Esophagus mucosa (tissue), 1 donor: ENCODE data around the gene KCTD1. TPM values are rescaled to one million over a fixed set of nuclear protein-coding genes. Genes with fewer than 3 reads are reported as not detected.

Source experiments
- ATAC-seq: fragments of 200-7000 bp; cut with Tn5 transposase; one replicate; pipeline ENCODE4 v1.9.1; 2020
- total RNA-seq: library from RNA; stranded (reverse); gene quantifications from one replicate; pipeline ENCODE4 v1.2.4, GENCODE V29; 2023
- donor health status: DM: yes; HTN: yes; CAD: no.

Gene KCTD1
- total RNA-seq, 1 donor from 2014 or later = 70.0 TPM

GRCh38 chr18:26521617-26522016, 26.7 kb downstream of the KCTD1 start:
- no peak for ATAC-seq

- no peak for ATAC-seq
Observed at GRCh38 chr18:26520974-26521373, 27.4 kb downstream of the KCTD1 start.

DNA sequence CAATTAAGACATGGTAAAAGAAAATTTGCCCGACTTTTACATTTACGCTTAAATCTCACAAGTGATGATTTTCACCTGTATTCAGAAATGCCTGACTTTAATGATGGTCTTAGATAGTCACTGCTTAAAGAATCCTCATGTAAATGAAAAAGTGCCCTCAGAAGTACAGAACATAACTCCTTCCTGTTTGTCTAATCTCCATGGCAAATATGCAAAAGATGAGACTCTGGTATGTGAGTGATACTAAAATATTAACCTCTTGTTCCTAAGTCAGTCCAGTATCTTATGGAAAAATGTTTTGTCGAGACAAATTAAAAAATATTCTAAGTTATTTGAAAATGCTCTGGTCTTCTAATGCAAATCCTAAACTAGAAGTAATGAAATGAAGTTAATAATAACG, 29.2 kb downstream of the KCTD1 start:
- ATAC-seq = no peak

- ATAC-seq = no peak
Observed at GRCh38 chr18:26516964-26517363, 31.4 kb downstream of the KCTD1 start.

DNA sequence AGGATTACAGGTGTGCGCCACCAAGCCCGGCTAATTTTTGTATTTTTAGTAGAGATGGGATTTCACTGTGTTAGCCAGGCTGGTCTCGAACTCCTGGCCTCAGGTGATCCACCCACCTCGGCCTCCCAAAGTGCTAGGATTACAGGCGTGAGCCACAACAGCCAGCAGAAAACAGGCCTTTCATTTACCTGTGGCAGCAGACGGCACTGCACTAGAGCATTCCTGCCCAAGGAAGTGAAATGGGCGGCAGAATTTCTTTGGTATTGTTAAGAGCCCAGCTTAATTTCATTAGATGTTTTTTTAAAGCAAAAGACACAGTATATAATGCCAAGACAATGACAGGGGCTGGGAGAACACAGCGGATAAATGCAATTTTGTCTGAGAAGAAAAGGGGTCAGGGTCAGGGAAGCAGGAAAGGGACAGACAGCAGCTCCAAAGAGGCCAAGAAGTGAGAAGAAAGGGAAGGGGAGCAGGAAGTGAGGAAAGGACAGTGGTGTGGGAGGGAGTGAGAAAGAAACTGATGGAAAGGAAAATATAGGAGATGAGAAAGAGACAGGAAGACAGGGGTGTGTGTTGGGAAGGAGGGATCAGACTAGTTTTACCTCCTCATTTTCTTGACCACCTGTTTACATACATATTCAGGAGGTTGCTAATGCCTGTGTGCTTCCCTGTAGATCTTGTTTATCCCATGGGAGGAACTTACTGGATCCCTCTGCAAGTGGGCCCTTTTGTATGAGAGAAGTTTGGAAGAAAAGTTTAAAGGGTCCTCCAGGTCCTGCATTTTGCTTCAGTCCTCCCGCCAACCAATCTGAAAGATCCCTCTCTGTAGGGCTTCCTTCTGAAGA, 32.5 kb downstream of the KCTD1 start:
- no peak for ATAC-seq

DNA sequence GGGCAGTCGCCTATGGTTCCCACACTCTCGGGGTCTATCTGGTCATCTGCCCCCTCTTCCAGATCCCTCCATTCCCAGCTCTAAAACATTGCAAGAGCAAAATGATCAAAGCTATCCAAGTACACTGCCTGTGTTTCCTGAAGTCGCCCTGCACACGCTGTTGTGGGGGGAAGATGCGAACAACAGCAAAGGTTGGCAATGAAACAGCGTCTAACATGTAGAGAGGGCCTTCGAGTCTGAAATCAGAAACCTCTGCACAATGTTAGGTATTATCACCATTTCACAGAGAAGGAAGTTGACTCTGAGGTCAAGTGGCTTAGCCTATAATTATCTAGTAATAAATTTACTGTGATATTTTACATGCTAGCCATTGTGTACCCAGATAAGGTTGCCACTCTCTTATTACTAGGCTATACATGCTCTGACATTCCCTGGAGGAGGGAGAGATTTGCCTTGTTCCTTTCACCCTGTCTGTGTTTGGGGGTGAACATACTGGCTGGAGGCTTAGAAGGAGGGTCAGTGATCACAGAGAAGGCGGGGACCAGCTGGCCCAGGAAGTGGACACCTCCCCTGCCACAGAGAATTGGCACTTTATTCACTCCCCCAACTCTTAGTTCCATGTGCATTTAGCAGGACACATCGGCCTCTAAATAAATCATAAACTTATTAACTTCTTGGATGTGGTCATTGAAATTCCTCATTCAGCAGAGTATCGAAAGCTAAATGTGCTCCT, 36.8 kb downstream of the KCTD1 start:
- no peak for ATAC-seq

DNA sequence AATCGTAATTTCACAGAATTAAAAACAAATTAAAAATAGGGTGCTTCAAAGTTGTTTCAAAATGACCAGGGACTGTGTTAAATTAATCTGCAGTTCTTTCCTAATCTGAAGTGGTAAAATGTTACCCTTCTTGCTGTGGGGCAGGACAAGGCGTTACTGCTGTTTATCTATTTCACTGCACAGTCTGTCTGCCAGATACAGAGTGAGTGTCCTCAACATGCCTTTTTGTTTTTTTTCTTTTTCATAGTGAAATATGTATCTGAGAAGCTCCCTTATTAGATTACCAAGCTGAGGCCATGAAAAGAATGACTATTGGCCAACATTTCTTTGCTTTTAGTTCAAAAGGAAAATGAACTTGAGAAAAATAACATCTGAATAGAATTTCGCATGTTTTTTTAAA, 38.0 kb downstream of the KCTD1 start:
- no peak for ATAC-seq

DNA sequence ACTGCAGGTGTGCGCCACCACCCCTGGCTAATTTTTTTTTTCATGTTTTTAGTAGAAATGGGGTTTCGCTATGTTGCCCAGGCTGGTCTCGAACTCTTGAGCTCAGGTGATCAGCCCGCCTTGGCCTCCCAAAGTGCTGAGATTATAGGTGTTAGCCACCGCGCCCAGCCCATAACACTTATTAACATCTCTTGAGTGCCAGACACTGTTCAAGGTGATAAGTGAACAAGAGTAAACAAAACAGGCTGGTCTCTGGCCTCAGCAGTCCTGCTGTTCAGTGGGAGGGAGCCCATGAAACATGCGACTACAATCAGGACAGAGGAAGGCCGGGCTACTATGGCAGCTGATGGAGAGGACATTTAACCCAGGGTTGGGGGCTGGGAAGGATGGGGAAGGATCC, 42.3 kb downstream of the KCTD1 start:
- ATAC-seq = no peak

DNA sequence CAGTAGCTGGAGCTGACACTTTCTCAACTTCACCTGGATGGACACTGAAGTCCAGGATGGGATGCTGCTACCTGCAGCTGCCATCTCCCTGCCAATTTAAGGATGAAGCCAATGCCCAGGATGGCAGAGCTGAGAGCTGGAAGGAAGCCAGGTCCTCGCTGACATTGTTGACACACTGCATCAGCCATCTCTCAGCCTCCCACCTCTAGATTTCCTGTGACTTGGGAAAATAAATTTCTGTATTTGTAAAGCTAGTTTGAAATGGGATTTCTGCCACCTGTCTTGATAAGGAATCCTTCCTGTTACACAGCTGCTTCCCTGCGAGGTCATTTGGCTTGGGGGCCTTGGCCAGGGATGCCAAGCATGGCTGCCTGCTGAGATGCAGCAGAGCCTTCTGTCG, 43.5 kb downstream of the KCTD1 start:
- ATAC-seq = no peak

- no peak for ATAC-seq
Observed at GRCh38 chr18:26503382-26503781, 45.0 kb downstream of the KCTD1 start.

DNA sequence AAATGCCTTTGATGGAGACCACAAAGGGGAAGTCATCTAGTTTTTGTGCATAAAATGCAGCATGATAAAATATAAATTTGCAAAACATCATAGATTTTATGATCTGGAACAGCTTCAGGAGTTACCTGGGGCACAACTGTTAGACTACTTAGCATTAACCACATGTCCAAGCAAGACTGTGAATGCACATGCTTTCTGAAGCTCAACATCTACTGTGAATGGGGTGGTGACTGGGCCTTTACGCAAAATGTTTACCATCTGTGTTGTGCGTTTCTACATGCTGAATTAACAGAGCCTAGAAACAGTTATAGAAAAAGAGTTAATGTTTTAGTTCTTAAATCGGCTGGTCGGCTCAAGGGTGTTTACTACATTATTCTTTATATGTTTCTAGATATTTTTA, 45.5 kb downstream of the KCTD1 start:
- no peak for ATAC-seq

DNA sequence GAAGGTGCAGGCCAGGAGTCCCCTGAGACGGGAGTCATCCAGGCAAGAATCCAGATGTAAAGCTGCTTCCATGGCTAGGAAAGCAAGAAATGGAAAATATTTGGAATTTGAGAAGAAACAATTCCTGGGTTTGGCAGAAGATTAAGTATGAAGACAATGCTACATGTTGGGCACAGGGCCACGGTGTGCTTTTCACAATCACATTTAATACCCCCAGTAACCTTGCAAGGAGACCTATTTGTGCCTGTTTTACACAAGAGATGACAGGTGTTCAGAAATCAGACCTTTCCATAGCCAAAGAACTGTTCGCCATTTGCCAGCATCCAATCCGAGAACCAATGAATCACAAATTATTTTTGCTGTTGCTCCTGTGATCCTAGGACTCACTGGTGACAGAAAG, 50.5 kb downstream of the KCTD1 start:
- ATAC-seq = no peak

DNA sequence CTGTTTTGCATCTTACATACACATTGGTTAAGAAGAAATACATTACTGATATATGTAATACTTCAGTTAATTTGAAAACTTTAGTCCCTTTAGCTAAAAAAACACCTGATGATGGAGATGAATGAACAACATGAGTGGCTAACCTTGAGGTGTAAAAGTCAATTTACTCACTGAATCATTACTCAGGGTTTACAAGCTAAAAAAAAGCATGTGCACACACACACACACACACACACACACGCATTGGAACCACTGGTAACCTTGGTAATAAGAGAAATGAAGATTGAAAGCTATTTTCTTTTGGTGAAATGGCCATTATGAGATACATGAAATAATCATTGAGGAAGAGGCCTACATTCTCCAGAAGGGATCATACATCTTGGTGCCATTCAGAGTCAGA, 51.8 kb downstream of the KCTD1 start:
- no peak for ATAC-seq

GRCh38 chr18:26495287-26495686, 53.1 kb downstream of the KCTD1 start:
- peak; percentile 41 for ATAC-seq

GRCh38 chr18:26493021-26493420, 55.3 kb downstream of the KCTD1 start:
- no peak for ATAC-seq

DNA sequence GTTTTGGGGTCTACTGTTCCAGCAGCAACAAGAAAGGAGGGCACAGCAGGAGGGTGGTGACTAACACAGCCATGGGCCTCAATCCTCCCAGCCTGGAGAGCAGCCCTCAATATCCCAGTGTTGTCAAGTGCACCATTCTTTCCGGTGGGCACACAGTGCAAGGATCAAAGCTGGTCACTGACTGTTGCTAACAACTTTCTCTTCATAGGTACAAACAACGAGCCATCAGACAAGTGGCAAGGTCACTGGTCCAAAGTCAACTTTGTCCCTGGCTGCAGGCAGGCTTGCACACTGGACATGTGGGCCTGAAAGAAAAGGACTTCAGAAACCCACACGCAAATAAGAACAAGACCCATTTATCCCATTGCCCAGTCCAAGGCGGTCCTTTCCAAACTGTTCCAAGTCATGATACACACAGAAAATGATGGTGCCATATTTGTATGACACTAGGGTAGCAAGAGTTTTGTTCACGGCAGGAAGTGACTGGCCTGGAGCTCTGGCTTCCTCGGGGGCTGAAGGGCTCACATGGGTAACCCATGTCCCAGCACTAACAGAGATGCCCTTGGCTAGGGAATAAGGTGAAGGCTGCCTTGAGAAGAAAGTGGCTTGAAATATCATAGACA, 57.0 kb downstream of the KCTD1 start:
- ATAC-seq = no peak

GRCh38 chr18:26489881-26490280, 58.5 kb downstream of the KCTD1 start:
- peak; percentile 45 for ATAC-seq

DNA sequence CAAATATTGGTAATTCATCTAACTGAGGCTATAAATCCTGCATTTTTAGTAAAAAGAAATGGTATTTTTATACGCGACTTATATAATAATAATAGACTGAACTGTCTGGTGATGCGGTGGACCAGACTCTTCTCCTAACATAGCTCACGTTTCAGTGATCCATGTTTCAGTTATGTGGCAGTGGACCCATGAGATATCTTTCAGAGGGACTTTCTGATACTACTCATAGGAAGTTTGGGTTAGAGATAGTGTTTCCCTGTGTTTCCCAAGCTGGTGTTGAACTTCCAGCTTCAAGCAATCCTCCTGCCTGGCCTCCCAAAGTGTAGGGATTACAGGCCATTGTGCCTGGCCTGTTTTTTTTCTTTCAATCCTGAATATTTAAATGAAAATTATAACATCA, 59.2 kb downstream of the KCTD1 start:
- ATAC-seq = no peak

DNA sequence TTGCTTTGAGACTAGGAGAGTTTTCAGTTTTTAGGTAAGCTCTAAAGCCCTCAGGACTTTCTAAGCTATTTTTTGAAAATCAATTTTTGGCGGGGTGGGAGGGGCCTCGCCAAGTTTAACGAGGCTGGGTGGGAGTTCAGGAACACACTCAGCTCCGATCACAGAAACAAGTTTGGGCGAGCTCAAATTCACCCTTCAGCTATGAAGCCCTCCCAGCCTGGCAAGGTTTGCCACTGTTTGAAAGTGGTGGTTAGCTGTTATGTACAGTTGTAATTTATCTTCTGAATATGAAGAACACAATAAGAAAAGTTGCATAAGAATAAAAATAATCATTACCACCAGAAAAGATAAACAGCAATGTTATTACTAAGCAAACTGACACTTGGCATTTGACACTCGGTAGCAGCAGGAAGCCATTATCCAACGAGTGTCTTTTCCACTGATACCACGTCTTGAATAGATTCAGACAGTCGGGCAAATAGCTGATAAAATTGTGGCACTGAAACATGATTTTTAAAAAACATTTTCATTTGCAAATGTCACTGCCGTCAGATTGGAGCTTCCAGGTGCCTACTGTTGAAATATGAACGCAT, 59.8 kb downstream of the KCTD1 start:
- no peak for ATAC-seq

GRCh38 chr18:26487437-26487836, 60.9 kb downstream of the KCTD1 start:
- ATAC-seq = peak; percentile 98

- no peak for ATAC-seq
Observed at GRCh38 chr18:26483633-26484032, 64.7 kb downstream of the KCTD1 start.

- no peak for ATAC-seq
Observed at GRCh38 chr18:26482569-26482968, 65.8 kb downstream of the KCTD1 start.
